GM15510 (cell line): ENCODE data around the gene TNFAIP8L2.
A peak's percentile ranks its signal among the peaks of the same experiment; 100 is the strongest.

Experiments used
- POLR2A ChIP-seq: IDR thresholded peaks from 3 replicates; pipeline ENCODE4 v1.6.1; 2011; ENCODE audit warnings: borderline replicate concordance; ENCODE audit not compliant: insufficient read length; ENCODE audit errors: extremely low read depth

The TNFAIP8L2 gene

GRCh38 chr1:151142411-151143056 is 13.9 kb upstream of the TNFAIP8L2 start:
- TF ChIP-seq POLR2A = no peak

DNA sequence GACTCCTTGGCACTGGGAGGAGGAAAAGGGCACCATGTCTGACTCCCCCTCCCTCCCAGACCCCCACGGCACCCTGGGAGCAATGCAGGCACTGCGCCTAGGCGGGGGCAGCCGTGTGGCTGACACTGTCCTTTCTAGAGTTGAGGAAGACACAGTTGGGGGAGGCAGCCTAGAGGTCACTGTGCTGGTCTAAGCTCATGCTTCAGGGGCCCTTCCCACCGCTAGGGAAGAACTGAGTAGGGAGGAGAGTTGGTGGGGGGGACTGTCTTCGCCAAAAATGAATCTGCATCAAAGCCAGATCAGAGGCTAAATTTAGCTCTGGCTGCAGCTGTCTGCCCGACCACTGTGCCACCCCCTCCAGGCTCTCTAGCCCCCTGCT is 13.4 kb upstream of the TNFAIP8L2 start:
- TF ChIP-seq POLR2A = no peak

DNA sequence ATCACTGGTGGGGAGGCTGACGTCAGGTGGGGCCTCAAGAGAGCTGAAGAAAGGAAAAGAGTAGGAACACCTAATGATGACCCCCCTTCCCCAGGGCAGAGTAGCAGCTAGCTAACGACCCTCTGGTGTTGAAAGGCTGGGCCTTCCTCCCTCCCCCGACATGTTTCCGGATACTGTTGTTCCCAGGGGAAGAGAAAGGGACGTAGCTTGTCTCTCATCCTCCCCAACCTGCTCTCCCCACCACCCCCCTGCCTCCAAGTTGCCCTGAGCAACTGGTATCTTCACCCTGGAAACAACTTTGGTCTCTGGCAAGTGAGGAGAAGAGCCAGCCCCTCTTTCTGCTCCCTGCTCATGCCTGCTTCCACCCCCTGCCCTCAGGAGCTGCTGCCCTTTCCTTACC is 12.5 kb upstream of the TNFAIP8L2 start:
- TF ChIP-seq POLR2A = no peak

DNA sequence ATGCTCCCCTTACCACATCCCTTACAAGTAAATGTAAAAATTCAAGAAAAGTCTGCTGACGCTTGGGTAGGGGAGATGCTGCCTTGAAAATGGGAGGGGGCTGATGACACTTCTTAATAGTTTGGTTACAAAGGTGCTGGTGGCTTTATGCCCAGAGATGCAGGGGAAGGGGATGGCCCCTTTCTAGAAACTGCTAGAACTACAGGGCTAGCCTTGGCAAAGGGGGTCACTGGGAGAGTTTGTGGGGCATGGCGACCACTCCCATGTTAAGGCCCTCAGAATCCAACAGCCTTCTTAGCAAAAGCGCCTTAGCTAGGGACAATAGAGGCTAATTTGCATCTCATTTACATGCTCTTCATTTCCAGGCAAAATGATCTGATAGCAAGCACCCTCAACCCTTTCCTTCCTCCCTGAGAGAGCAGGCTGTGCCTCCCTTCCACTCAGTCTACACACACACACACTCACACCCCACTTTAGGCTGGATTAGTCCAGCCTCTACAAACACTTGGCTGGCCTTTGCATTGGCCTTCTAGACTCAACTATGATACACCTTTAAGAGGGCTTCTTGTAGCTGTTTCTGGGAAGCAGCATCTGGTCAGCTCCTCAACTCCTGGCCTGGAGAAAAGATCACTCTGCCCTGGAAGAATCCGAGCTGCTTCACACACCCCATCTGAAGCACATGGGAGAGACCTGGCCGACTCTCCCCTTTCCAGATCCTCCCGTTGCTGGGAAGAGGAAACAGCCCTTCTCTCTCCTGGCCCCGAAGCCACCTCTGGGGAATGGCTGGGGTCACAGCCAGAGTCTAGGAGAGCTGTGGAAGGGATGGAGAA is 11.8 kb upstream of the TNFAIP8L2 start:
- no peak for TF ChIP-seq POLR2A

DNA sequence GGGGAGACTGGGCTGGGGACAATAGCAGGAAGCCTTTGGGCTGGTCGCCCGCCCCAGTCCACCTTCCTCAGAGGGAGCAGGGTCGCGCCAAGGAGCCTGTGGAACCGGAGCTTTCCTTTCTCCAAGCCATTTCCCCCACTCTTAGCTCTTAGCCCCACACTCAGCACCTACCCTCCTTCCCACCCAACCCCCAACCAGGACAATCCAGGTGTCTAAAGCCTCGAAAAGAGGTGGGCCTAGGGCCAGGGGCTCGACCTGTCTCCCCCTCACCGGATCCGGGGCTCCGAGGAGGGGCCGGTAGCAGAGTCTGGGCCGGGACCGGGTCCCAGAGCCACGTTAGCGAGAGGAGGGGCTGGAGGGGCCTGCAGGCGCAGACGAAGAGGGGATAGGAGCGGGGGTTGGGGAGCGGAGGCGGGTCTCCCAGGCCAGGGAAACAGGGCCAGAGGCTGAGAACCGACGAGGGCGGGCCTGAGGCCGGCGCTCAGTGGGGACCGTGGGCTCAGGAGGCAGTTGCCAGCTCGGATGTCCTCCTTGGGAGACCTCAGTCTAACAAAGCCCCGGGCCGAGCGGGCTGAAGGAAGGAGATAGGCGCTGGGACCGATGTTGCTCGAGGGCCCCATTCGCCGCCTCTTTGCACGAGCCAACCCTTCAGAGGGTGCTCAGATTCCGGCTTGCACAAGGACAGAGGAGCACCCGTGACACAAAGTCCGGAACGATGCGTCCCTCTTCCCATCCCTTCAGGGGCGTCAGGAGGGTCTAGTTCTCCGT is 11.0 kb upstream of the TNFAIP8L2 start:
- TF ChIP-seq POLR2A = no peak

DNA sequence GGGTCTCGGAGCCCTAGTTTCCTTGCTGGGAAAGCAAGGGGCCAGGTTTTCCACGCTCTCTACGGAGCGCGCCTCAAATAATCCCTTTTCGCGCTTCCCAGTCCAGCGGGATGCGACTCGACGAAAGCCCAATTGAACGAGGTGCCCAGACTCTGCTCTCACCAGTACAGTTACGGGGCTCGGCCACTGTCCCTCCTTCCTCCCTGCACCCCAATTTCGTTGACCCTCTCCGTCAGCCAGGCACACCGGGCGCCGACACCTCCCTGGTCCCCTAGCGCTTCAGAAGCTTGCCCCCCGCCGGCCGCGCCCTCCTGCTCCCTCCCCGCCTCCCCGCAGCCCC is 10.4 kb upstream of the TNFAIP8L2 start:
- TF ChIP-seq POLR2A = no peak

GRCh38 chr1:151146412-151147131 is 9.9 kb upstream of the TNFAIP8L2 start, which contains the start of gene SEMA6C:
SEMA6C (minus strand) TSS chr1:151146631; CDS start chr1:151142621, 4,010 bp downstream.
- peak; percentile 24 for TF ChIP-seq POLR2A

DNA sequence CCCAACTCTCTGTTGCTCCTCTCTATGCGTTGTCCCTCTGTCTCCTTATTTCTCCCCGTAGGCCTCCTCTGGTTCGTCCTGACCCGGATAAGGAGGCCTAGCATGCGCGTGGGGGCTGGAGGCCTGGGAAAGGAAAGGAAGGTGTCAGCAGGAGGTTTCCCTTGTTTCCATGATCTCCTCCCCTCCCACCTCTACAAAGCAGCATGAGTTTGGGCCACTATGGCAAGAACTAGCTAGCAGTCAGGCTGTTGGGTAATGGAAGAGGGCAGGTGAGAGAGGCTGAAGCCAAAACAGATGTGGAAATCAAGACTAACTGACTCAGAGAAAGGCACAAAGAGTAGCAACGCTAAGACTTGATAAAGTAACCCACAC is 9.3 kb upstream of the TNFAIP8L2 start:
- TF ChIP-seq POLR2A = no peak

DNA sequence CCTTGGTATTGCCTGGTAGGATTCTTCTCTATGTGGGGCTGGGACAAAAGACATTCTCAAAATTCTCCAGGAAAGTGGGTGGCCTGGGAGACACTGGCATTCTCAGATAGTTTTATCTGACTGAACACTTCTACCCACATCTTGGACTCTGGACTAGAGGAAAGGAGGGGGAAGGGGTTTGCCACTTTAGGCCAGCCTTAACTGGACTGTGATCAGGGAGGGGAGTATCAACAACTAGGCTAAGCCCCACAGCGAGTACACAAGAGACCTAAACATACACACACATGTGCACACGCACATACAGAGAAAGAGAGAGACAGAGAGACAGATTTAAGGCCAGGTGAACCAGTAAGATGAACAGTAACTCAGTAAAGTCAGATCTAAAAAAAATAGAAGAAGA is 8.8 kb upstream of the TNFAIP8L2 start:
- TF ChIP-seq POLR2A = no peak

- no peak for TF ChIP-seq POLR2A
These were observed 650 bp downstream of the TNFAIP8L2 start for GRCh38 chr1:151157067-151157531.

- TF ChIP-seq POLR2A = no peak
These were observed 1.9 kb downstream of the TNFAIP8L2 start for GRCh38 chr1:151158326-151158725.

- TF ChIP-seq POLR2A = no peak
These were observed 2.4 kb downstream of the TNFAIP8L2 start for GRCh38 chr1:151158751-151159251.

- no peak for TF ChIP-seq POLR2A
These were observed 2.9 kb downstream of the TNFAIP8L2 start for GRCh38 chr1:151159373-151159772.

DNA sequence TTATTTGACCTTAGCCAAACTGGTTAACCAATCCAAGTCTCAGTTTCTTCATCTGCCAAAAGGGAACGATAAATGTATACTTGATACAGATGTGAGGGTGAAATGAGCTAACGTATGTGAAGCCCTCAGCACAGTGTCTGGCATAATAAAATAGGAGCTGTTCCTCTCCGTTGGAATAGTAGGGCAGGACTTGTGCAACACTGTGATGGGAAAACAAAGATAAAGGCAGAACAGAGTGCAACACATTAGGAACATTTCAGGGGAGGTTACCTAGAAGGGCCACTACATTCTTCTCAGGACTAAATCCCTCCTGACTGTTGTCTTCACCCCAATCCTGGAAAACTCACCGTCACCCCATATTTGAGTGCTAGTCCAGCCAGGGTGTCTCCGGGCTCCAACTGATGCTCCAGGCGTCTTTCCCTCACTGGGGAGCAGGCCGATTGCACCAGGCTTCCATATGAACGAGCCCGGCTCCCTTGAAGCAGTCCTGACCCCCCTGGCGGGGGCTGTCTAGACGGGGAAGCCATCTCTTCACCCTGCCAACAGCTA is 8.4 kb downstream of the TNFAIP8L2 start:
- no peak for TF ChIP-seq POLR2A

DNA sequence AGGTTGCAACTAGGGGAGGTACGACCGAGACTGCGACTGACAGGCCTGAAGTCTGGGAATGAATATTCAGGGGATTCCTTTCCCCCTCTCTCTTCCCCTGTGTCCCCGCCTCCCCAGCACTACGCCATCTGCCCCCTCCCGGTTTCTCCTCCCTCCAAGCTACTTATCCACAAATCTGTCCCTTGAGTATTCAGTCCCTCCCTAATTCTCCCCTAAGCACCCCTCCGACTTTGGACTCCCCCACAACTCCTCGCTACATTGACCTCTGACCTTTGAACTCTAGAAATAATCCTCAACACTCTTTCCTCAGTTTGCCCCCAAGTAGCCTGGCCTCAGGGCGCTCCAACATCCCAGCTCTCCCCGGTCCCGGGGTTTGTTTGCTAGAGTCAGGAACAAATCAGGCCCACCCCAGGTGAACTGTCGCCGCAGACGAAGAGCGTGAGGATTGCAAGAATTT is 8.9 kb downstream of the TNFAIP8L2 start:
- no peak for TF ChIP-seq POLR2A
